NCI-H2107 (cell line): Measurements from ENCODE around the gene SULT1C2.
"Not testable (repeated sequence)": the region's sequence is repeated elsewhere in the genome, so short reads cannot be mapped to it uniquely, and the experiment has no call there.

Source experiments
- DNase-seq: peaks from one replicate; lab custom pipeline; 2025; lab: John Stamatoyannopoulos, UW

SULT1C2 gene

DNA sequence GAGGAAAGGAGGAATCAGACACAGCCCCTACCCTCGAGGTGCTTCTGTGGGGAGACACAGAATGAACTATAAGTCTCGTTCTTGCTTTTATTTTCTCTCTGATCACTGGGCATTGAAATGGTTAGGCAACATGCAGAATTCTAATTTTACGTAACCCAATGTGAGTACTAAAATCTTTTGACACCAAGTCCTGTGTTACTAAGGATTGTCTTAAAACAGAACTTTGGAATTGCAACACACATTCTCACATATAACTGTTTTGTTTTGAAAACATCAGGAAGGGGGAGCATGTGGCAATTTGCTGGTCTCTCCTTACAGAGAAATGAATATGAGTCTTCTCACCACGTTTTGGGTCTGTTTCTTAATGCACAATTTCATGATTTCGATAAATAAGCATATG lies 65.4 kb downstream of the SULT1C2 start:
- no peak for DNase-seq

DNA sequence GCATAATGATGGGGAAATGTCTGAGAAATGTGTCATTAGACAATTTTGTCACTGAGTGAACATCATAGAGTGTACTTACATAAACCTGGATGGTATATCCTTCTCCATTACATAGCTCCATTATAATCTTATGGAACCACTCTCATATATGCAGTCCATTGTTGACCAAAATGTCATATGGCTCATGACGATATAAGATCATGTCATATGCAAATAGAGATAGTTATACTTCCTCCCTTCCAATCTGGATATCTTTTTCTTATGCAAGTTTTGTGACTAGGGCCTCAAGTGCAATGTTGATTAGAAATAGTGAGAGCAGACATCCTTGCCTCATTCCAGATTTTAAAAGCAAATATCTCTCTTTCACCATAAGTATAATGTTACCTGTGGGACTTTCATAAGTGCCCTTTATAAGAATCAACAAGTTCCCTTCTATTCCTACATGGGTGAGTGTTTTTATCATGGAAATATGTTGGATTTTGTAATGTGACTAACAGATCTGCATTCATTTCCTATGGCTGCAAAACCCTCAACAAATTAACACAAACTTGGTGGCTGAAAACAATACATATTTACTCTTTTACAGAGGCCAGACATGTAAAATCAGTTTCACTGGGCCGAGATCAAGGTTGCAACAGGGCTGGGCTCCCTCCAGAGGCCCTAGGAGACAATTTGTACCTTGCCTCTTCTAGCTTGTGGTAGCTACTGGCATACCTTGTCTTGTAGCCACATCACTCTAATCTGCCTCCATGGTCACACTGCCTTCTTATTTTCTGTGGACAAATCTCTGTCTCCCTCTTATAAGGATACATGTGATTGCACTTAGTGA lies 67.4 kb downstream of the SULT1C2 start:
- DNase-seq = no peak

DNA sequence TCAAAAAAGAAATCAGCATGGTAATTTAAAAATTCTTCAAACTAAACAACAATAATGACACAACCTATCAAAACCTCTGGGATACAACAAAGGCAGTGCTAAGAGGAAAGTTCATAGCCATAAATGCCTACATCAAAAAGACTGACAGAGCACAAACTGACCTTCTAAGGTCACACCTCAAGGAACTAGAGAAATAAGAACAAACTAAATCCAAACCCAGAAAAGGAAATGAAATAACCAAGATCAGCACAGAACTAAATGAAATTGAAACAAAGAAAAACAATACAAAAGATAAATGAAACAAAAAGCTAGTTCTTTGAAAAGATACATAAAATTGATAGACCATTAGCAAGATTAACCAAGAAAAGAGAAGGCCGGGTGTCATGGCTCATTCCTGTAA lies 70.6 kb downstream of the SULT1C2 start:
- not testable (repeated sequence) for DNase-seq
